Gastrocnemius medialis (tissue), 4 donors: ENCODE measurements around the gene PDLIM3. TPM values are rescaled to one million over a fixed set of nuclear protein-coding genes. Genes with fewer than 3 reads are reported as not detected.
A peak's percentile ranks its signal among the peaks of the same experiment; 100 is the strongest.

ENCODE experiments used
- ATAC-seq, 2 donors: fragments of 150-250 bp; one replicate each; pipeline ENCODE4 v1.9.1; 2016
- DNase-seq, 2 donors: peaks; one replicate each; pipeline ENCODE4 v3.0.0-alpha.2; 2019
- H3K27ac ChIP-seq, 4 donors: fragments of 200-600 bp; sonication (generic); 1 replicate in 1 of 4; 2 replicates in 3 of 4; pipeline ENCODE4 v1.5.1; 2016 to 2018; ENCODE audit warnings: mild to moderate bottlenecking in 2 of 4, moderate library complexity in 1 of 4
- H3K27me3 ChIP-seq, 3 donors: fragments of 200-600 bp; sonication (generic) in 2 of 3; 1 replicate in 1 of 3; 2 replicates in 2 of 3; pipeline versions ENCODE4 v1.5.1 to v1.6.0; 2016 to 2019; ENCODE audit warnings: mild to moderate bottlenecking in 1 of 3, moderate library complexity in 1 of 3
- H3K36me3 ChIP-seq, 2 donors: fragments of 200-600 bp; sonication (generic) in 1 of 2; one replicate each; pipeline ENCODE4 v1.5.1; 2017 to 2018
- H3K4me1 ChIP-seq, 2 donors: fragments of 200-600 bp; sonication (generic) in 1 of 2; one replicate each; pipeline ENCODE4 v1.5.1; 2016 to 2017; ENCODE audit warnings: mild to moderate bottlenecking in 2 of 2
- H3K4me3 ChIP-seq, 4 donors: fragments of 200-600 bp; sonication (generic) in 3 of 4; 1 replicate in 1 of 4; 2 replicates in 3 of 4; pipeline ENCODE4 v1.5.1; 2016 to 2019; ENCODE audit warnings: mild to moderate bottlenecking in 2 of 4
- H3K9me3 ChIP-seq, 3 donors: fragments of 200-600 bp; sonication (generic) in 2 of 3; 1 replicate in 1 of 3; 2 replicates in 2 of 3; pipeline ENCODE4 v1.5.1; 2016 to 2019
- CTCF ChIP-seq, 5 experiments: fragments of 450-650 bp in 3 of 5; fragments of 200-600 bp in 2 of 5; sonication (generic) in 2 of 5; IDR thresholded peaks in 4 of 5; conservative IDR thresholded peaks in 1 of 5; 1 replicate in 4 of 5; 2 replicates in 1 of 5; pipeline ENCODE4 v1.5.1; 2016 to 2019; ENCODE audit warnings: antibody characterized with exemption in 5 of 5, mild to moderate bottlenecking in 3 of 5, moderate library complexity in 3 of 5
- POLR2A ChIP-seq, 2 donors: fragments of 450-650 bp; IDR thresholded peaks; one replicate each; pipeline ENCODE4 v1.6.1; 2017; ENCODE audit warnings: antibody characterized with exemption in 2 of 2, mild to moderate bottlenecking in 2 of 2, moderate library complexity in 2 of 2
- in situ Hi-C, 4 donors: fragments of 200-750 bp; cut with MboI; loops; one replicate each; pipeline versions ENCODE4 v1.15.0 to v1.8.0; 2017; ENCODE audit warnings: low sequenced_read_pairs in 4 of 4
- intact Hi-C: fragments of 100-400 bp; cut with DNase I; formaldehyde crosslinking; loops from one replicate; pipeline ENCODE4 v1.15.1; 2023; ENCODE audit warnings: low total_unique reads
- total RNA-seq, 4 donors: library from RNA; depleted of rRNA; stranded (reverse); fragments of >200 nt; gene quantifications; one replicate each; pipeline versions ENCODE4 v1.1.0 to v1.2.3, GENCODE V29; 2016

PDLIM3 gene
- total RNA-seq, 4 donors from 2014 or later, result 1,062 to 7,224 (median 2,598) TPM

GRCh38 chr4:185548587-185548986 lies 13.3 kb upstream of the PDLIM3 start:
- Histone ChIP-seq H3K9me3 (no peaks in the 10 kb centered on the region), H3K4me3 (no peak overlapping the region), H3K27ac (no peak overlapping the region), H3K36me3 (no peaks in the 10 kb centered on the region), H3K4me1 (no peaks in the 10 kb centered on the region), H3K27me3 (no peaks in the 10 kb centered on the region)
- no peak for ATAC-seq
- in situ Hi-C loops (no loop called here), intact Hi-C loops (no loop called here)
- no peak for TF ChIP-seq POLR2A (IDR thresholded peaks at IDR 0.05)
- TF ChIP-seq CTCF (IDR thresholded peaks at IDR 0.05 in 4 of 5, conservative IDR thresholded peaks at IDR 0.05 in 1 of 5), result no peak
- no peak for DNase-seq

GRCh38 chr4:185546335-185546734 lies 11.0 kb upstream of the PDLIM3 start:
- TF ChIP-seq POLR2A (IDR thresholded peaks at IDR 0.05) (no peak), CTCF (IDR thresholded peaks at IDR 0.05 in 4 of 5, conservative IDR thresholded peaks at IDR 0.05 in 1 of 5) (no peak)
- Histone ChIP-seq H3K4me3 (no peak overlapping the region), H3K4me1 (peaks cover 10 to 12% of the 10 kb centered on the region in 2 donors), H3K27ac (no peak overlapping the region), H3K36me3 (no peaks in the 10 kb centered on the region), H3K9me3 (no peaks in the 10 kb centered on the region), H3K27me3 (no peaks in the 10 kb centered on the region)
- in situ Hi-C loops, result no loop called here
- intact Hi-C loops, result no loop called here
- DNase-seq, result no peak
- no peak for ATAC-seq

GRCh38 chr4:185542626-185543315 lies 7.5 kb upstream of the PDLIM3 start:
- peak in 1 of 2 donors; percentile 34 for DNase-seq
- intact Hi-C loops, result no loop called here

GRCh38 chr4:185541251-185541727 lies 6.0 kb upstream of the PDLIM3 start:
- Histone ChIP-seq H3K4me1 (peaks cover 14% of the 10 kb centered on the region in 2 donors), H3K4me3 (no peak overlapping the region), H3K9me3 (no peaks in the 10 kb centered on the region), H3K36me3 (no peaks in the 10 kb centered on the region), H3K27ac (peak overlapping the region in 3 of 4 donors; percentile 13 to 43 (median 18)), H3K27me3 (no peaks in the 10 kb centered on the region)
- in situ Hi-C loops, result no loop called here
- TF ChIP-seq CTCF (IDR thresholded peaks at IDR 0.05 in 4 of 5, conservative IDR thresholded peaks at IDR 0.05 in 1 of 5) (no peak), POLR2A (IDR thresholded peaks at IDR 0.05) (no peak)
- peak in 1 of 2 donors; percentile 9 for ATAC-seq
- intact Hi-C loops, result no loop called here
- no peak for DNase-seq

More at GRCh38 chr4:185542626-185543315, 7.5 kb upstream of the PDLIM3 start:
- H3K4me1 ChIP-seq, result peaks cover 10 to 14% of the 10 kb centered on the region in 2 donors
- in situ Hi-C loops, result no loop called here
- TF ChIP-seq CTCF (IDR thresholded peaks at IDR 0.05 in 4 of 5, conservative IDR thresholded peaks at IDR 0.05 in 1 of 5), result no peak
- no peak for TF ChIP-seq POLR2A (IDR thresholded peaks at IDR 0.05)
- peak overlapping the region; percentile 12 to 49 (median 36) for H3K27ac ChIP-seq
- peak overlapping the region in 1 of 4 donors; percentile 2 for H3K4me3 ChIP-seq
- H3K36me3 ChIP-seq, result no peaks in the 10 kb centered on the region
- H3K27me3 ChIP-seq, result no peaks in the 10 kb centered on the region
- peak; percentile 81 to 83 for ATAC-seq
- no peaks in the 10 kb centered on the region for H3K9me3 ChIP-seq
